Daoy (cell line): ENCODE data around the gene AFAP1. TPM values are rescaled to one million over a fixed set of nuclear protein-coding genes. Genes with fewer than 3 reads are reported as not detected.

Source experiments
- DNase-seq: peaks from one replicate; pipeline ENCODE4 v3.0.0-alpha.2; 2015; ENCODE audit warnings: low read depth
- total RNA-seq: library from RNA; depleted of rRNA; stranded (reverse); fragments of >200 nt; shearing (Covaris generic); gene quantifications from 2 replicates; pipeline ENCODE4 v1.2.3, GENCODE V29; 2014; rRNA removed

AFAP1 gene, protein sequence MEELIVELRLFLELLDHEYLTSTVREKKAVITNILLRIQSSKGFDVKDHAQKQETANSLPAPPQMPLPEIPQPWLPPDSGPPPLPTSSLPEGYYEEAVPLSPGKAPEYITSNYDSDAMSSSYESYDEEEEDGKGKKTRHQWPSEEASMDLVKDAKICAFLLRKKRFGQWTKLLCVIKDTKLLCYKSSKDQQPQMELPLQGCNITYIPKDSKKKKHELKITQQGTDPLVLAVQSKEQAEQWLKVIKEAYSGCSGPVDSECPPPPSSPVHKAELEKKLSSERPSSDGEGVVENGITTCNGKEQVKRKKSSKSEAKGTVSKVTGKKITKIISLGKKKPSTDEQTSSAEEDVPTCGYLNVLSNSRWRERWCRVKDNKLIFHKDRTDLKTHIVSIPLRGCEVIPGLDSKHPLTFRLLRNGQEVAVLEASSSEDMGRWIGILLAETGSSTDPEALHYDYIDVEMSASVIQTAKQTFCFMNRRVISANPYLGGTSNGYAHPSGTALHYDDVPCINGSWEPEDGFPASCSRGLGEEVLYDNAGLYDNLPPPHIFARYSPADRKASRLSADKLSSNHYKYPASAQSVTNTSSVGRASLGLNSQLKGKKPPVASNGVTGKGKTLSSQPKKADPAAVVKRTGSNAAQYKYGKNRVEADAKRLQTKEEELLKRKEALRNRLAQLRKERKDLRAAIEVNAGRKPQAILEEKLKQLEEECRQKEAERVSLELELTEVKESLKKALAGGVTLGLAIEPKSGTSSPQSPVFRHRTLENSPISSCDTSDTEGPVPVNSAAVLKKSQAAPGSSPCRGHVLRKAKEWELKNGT
- total RNA-seq = 34.4 and 42.0 TPM in 2 replicates

GRCh38 chr4:7939377-7940108 lies at the start of gene AFAP1:
Gene AFAP1, minus strand, starts transcription at chr4:7939861. Its CDS starts 67,783 bp downstream, at chr4:7872078.
- peak; percentile 94 for DNase-seq

- no peak for DNase-seq
Observed at GRCh38 chr4:7988437-7988836, 48.8 kb upstream of the AFAP1 start.

DNA sequence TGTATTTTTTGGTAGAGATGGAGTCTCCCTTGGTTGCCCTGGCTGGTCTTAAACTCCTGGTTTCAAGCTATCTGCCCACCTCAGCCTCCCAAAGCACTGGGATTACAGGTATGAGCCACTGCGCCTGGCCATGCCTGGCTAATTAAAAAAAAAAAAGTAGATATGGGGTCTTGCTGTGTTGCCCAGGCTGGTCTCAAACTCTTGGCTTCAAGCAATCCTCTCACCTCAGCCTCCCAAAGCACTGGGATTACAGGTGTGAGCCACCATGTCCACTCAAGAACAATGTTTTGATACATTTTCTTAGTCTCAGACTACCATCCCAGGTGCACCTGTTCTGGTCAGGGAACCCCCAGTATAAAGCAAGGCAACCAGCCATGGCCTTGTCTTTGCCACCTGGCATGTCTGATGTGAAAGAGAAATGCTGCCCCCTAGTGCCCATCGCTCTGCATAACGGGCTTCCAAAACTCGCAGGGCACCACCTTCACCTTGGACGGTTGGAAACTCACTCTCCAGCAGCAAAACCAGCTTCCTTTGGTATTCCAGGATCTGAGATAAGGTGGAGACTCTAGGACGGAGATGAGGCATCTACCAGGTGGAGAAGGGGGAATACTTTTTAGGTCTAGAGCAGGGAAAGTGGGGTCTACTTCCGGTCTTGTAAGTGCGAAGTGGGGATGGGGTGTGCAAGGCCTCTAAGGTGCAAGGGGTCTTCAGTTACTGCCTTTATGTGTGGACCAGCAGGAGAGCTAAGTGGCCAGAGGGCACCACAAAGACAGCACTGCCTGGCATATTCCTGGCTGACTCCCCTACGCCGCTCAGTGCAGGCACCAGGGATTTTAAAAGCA lies 47.7 kb upstream of the AFAP1 start:
- peak; percentile 77 for DNase-seq

DNA sequence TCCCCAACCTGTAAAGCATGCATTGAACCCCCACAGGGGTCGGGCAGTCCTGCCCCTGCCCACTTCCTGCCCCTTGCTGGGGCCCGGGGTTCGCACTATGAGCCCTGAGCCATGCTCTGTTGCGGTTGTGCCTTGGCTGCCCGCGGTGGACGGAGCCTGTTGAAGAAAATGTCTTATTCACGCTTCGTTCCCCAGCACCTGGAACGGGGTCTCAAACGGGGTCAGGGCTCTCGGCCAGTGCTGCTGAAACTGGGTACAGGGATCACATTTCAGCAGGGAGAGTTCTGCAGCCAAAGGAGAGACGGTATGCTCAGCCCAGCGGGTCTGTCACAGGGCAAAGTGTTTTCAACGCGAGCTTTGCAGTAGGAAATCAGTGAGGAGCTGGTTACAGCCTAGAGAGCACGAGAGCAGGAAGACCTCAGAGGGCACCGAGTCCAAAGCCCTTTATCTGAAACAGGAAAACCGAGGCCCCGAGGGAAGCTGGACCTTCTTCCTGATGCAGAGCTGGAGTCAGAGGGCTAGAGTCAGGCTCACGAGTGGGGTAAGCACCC lies 46.3 kb upstream of the AFAP1 start:
- DNase-seq = no peak

- no peak for DNase-seq
Observed at GRCh38 chr4:7985072-7985471, 45.4 kb upstream of the AFAP1 start.

DNA sequence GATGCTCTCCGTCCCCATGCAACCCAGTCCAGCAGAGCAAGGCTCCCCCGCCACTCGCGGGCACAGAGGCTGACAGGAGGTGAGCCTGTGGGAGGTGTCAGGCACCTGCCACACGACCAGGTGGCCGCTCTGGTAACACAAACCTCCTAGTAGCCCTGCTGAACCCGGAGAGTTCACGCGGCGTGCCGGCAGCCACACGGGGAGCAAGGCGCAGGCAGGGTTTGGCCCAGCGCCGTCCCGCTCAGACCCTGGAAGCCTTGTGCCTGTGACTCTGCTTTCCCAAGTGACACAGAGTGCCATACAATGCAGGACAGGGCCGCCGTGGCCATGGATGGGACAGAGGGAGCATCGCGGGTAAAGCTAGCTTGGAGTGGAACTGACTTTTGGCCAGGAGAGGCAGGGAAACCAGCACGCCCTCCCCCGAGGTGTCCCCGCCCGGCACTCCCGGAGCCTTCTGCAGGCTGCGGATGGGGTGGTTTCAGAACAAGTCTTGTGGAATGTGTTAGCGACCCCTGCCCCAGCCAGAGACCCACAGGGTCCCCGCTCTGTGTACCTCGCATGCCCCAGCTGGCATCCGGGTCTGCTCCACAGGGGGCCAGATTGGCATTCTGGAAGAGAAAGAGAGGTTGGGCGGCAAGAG lies 44.7 kb upstream of the AFAP1 start:
- DNase-seq = no peak

GRCh38 chr4:7983296-7983695 lies 43.6 kb upstream of the AFAP1 start:
- DNase-seq = no peak

DNA sequence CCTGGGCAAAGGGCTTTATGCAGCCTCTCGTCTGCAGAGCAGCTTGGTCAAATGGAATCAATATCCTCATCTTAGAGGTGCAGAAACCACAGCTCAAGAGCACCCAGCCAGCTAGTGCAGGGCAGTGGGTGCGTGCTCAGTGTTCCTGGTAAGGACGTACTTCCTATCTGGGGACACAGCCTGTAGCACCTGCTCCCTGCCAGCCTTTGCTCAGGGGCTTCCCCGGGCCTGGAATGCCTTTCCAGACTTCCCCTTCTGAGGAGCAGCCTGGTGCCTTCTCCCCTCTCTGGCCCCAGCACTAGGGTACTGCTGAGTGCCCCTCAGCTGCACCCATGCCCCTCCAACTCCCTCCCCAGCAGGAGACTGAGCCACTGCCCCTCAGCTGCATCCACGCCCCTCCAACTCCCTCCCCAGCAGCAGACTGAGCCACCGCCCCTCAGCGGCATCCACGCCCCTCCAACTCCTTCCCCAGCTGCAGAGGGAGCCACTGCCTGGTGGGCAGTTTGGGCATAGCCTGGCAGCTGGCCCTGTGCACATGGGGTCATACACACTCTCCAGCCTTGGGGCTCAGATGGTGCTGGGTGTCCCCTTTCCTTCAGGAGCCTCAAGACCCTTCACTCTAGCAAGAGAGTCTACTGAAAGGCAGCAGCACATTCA lies 42.2 kb upstream of the AFAP1 start:
- no peak for DNase-seq

- DNase-seq = peak; percentile 25
Observed at GRCh38 chr4:7980036-7980435, 40.4 kb upstream of the AFAP1 start.

GRCh38 chr4:7979652-7979968 lies 39.9 kb upstream of the AFAP1 start:
- DNase-seq = no peak

GRCh38 chr4:7978907-7979651 lies 39.4 kb upstream of the AFAP1 start:
- peak; percentile 17 for DNase-seq

- DNase-seq = peak; percentile 74
Observed at GRCh38 chr4:7978489-7978888, 38.8 kb upstream of the AFAP1 start.

DNA sequence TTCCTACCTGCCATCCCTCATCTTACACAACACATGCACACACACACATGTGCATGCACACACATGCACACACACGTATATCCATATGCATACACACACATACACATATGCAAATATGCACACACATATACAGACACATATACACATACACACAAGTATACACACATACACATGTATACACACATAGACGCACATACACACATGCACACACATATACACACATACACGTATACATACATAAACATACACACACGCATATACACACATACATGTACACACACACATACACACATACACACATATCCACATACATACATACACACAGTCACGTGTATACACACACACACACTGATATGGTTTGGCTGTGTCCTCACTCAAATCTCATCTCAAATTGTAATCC lies 37.0 kb upstream of the AFAP1 start:
- no peak for DNase-seq

GRCh38 chr4:7976025-7976424 lies 36.4 kb upstream of the AFAP1 start:
- DNase-seq = no peak

- DNase-seq = no peak
Observed at GRCh38 chr4:7974425-7974824, 34.8 kb upstream of the AFAP1 start.

DNA sequence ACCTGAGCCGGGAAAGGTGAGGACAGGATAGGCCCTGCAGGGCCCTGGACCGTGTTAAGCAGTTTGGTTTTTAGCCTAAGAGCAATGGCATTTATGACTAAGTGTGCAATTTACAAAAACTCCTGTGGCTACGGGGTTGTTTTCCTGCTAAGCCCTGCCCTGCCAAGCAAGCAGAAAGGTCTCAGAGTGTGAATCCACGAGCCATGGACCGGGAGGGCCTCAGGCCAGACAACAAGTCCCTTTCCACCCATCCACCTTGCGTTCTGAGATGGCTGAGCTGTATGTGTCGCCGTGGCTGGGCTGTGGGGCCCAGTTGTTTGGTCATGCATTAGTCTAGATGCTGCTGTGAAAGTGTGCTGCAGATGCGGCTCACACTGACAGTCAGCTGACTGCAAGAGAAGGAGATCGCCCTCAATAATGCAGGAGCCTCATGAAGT lies 33.9 kb upstream of the AFAP1 start:
- DNase-seq = peak; percentile 71

GRCh38 chr4:7971881-7972500 lies 32.3 kb upstream of the AFAP1 start:
- peak; percentile 60 for DNase-seq

DNA sequence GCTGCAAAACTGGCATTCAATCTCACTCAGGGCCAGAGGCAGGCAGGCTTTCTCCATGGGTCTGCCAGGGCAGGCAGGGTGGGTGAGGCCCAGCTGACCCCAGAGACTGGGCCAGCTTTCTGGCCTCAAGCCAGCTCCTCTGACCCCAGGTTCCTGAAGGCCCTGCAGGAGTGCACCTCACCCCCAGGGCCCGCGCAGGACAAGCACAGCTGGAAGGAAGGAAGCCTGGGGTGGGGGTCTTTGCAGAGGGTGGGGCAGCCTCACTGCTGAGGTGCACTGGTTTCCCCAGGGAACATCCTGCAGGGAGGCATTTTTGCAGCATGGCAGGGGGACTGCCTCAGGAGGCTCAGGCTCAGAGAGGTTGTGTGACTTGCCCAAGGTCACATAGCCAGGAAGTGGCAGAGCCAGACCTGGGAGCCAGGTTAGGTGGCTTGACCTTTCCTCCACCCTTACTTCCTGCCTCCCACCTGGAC lies 31.5 kb upstream of the AFAP1 start:
- no peak for DNase-seq
